WERI-Rb-1 (cell line): ENCODE data around the gene UIMC1.
"Not testable (repeated sequence)": the region's sequence is repeated elsewhere in the genome, so short reads cannot be mapped to it uniquely, and the experiment has no call there.

ENCODE experiments used
- DNase-seq: peaks from one replicate; pipeline ENCODE4 v3.0.0-alpha.2; 2020
- H3K27ac ChIP-seq: fragments of 250-450 bp; sonication (Bioruptor Pico); 2 replicates; pipeline ENCODE4 v1.5.1; 2020; ENCODE audit warnings: mild to moderate bottlenecking, moderate library complexity
- H3K27me3 ChIP-seq: fragments of 250-450 bp; sonication (Bioruptor Pico); 2 replicates; pipeline ENCODE4 v1.5.1; 2021; ENCODE audit warnings: mild to moderate bottlenecking, low read depth, moderate library complexity; ENCODE audit not compliant: insufficient read depth, severe bottlenecking
- H3K36me3 ChIP-seq: fragments of 250-450 bp; sonication (Bioruptor Pico); 2 replicates; pipeline ENCODE4 v1.5.1; 2020; ENCODE audit warnings: mild to moderate bottlenecking, moderate library complexity
- H3K4me3 ChIP-seq: 2 replicates; pipeline ENCODE4 v1.5.1; 2011; ENCODE audit warnings: low read depth, mild to moderate bottlenecking, control low read depth, low read length
- H3K9me3 ChIP-seq: fragments of 250-450 bp; sonication (Bioruptor Pico); 2 replicates; pipeline ENCODE4 v1.5.1; 2021; ENCODE audit warnings: mild to moderate bottlenecking, moderate library complexity; ENCODE audit not compliant: severe bottlenecking
- CTCF ChIP-seq: IDR thresholded peaks from 2 replicates; pipeline ENCODE4 v1.5.1; 2011; ENCODE audit warnings: low read depth, mild to moderate bottlenecking, control low read depth, inconsistent platforms, low read length

Gene UIMC1

GRCh38 chr5:176986280-176986679 is 20.3 kb downstream of the UIMC1 start:
- Histone ChIP-seq H3K4me3 (no peak overlapping the region), H3K27me3 (no peaks in the 10 kb centered on the region), H3K9me3 (no peaks in the 10 kb centered on the region), H3K27ac (no peak overlapping the region), H3K36me3 (no peaks in the 10 kb centered on the region; the same call in 1 of the 2 replicates)
- no peak for DNase-seq
- TF ChIP-seq CTCF, result no peak

GRCh38 chr5:176985516-176985915 is 21.1 kb downstream of the UIMC1 start:
- Histone ChIP-seq H3K27me3 (no peaks in the 10 kb centered on the region), H3K4me3 (no peak overlapping the region), H3K27ac (no peak overlapping the region), H3K36me3 (no peaks in the 10 kb centered on the region; the same call in 1 of the 2 replicates), H3K9me3 (no peaks in the 10 kb centered on the region)
- no peak for DNase-seq
- no peak for TF ChIP-seq CTCF

GRCh38 chr5:176984176-176984575 is 22.4 kb downstream of the UIMC1 start:
- not testable (repeated sequence) for H3K4me3 ChIP-seq, DNase-seq, H3K9me3 ChIP-seq, H3K27ac ChIP-seq, H3K36me3 ChIP-seq, H3K27me3 ChIP-seq

GRCh38 chr5:176983593-176983992 is 23.0 kb downstream of the UIMC1 start:
- not testable (repeated sequence) for H3K36me3 ChIP-seq, H3K4me3 ChIP-seq

GRCh38 chr5:176983112-176983511 is 23.5 kb downstream of the UIMC1 start:
- not testable (repeated sequence) for H3K4me3 ChIP-seq, H3K9me3 ChIP-seq, H3K27ac ChIP-seq, H3K36me3 ChIP-seq, H3K27me3 ChIP-seq, DNase-seq

More at GRCh38 chr5:176983593-176983992, 23.0 kb downstream of the UIMC1 start:
- H3K9me3 ChIP-seq, H3K27ac ChIP-seq, DNase-seq, H3K27me3 ChIP-seq: not testable (repeated sequence)

GRCh38 chr5:176980818-176981217 is 25.8 kb downstream of the UIMC1 start:
- no peak overlapping the region for H3K4me3 ChIP-seq
- no peak overlapping the region for H3K27ac ChIP-seq
- DNase-seq, result no peak
- H3K36me3 ChIP-seq, result peaks cover 5% of the 10 kb centered on the region; the same call in 1 of the 2 replicates
- H3K27me3 ChIP-seq, result no peaks in the 10 kb centered on the region
- H3K9me3 ChIP-seq, result no peaks in the 10 kb centered on the region
- TF ChIP-seq CTCF, result no peak

- H3K4me3 ChIP-seq, result no peak overlapping the region
- H3K27ac ChIP-seq, result no peak overlapping the region
- H3K36me3 ChIP-seq, result peaks cover 5% of the 10 kb centered on the region; the same call in 1 of the 2 replicates
- TF ChIP-seq CTCF, result no peak
- DNase-seq, result no peak
- no peaks in the 10 kb centered on the region for H3K27me3 ChIP-seq
- no peaks in the 10 kb centered on the region for H3K9me3 ChIP-seq
Observed at GRCh38 chr5:176979669-176980068, 26.9 kb downstream of the UIMC1 start.
